ENCODE results near the gene VWA5B1. TPM values are rescaled to one million over a fixed set of nuclear protein-coding genes. Genes with fewer than 3 reads are reported as not detected.
A peak's percentile ranks its signal among the peaks of the same experiment; 100 is the strongest.
"Not testable (repeated sequence)": the region's sequence is repeated elsewhere in the genome, so short reads cannot be mapped to it uniquely, and the experiment has no call there.

The VWA5B1 gene
- total RNA-seq, 4 donors from 2014 or later: 0.16 TPM; not detected in 3

- Histone ChIP-seq H3K36me3 (no peaks in the 10 kb centered on the region), H3K27ac (no peak overlapping the region), H3K4me3 (no peak overlapping the region), H3K4me1 (no peaks in the 10 kb centered on the region), H3K27me3 (peaks cover 70% of the 10 kb centered on the region), H3K9me3 (no peaks in the 10 kb centered on the region)
- no peak for DNase-seq (ENCODE audit: low spot score in 2 of 2)
- TF ChIP-seq CTCF (IDR thresholded peaks at IDR 0.05) (no peak), POLR2AphosphoS5 (IDR thresholded peaks at IDR 0.05) (no peak), POLR2A (IDR thresholded peaks at IDR 0.05) (no peak), EP300 (IDR thresholded peaks at IDR 0.05) (no peak)
- WGBS: 80% methylated on average over 3 of the region's 3 CpGs
These were observed 5.2 kb upstream of the VWA5B1 start for GRCh38 chr1:20285510-20285909.

- WGBS: 92% methylated on average over 3 of the region's 3 CpGs
- peaks cover 73% of the 10 kb centered on the region for H3K27me3 ChIP-seq
- H3K4me3 ChIP-seq: not testable (repeated sequence)
These were observed 3.0 kb upstream of the VWA5B1 start for GRCh38 chr1:20287696-20288095.

GRCh38 chr1:20291645-20292084 lies 990 bp downstream of the VWA5B1 start:
- WGBS: 5% methylated on average over 20 of the region's 20 CpGs
- H3K4me3 ChIP-seq: peak overlapping the region; percentile 12
- no peaks in the 10 kb centered on the region for H3K36me3 ChIP-seq
- no peak overlapping the region for H3K27ac ChIP-seq
- no peak for DNase-seq (ENCODE audit: low spot score in 2 of 2)
- H3K4me1 ChIP-seq: peaks cover 8% of the 10 kb centered on the region
- H3K27me3 ChIP-seq: peaks cover 71% of the 10 kb centered on the region
- H3K9me3 ChIP-seq: no peaks in the 10 kb centered on the region
- TF ChIP-seq POLR2A (IDR thresholded peaks at IDR 0.05) (no peak), CTCF (IDR thresholded peaks at IDR 0.05) (no peak), POLR2AphosphoS5 (IDR thresholded peaks at IDR 0.05) (no peak), EP300 (IDR thresholded peaks at IDR 0.05) (no peak)

More at GRCh38 chr1:20287696-20288095, 3.0 kb upstream of the VWA5B1 start:
- not testable (repeated sequence) for H3K27ac ChIP-seq; H3K36me3 ChIP-seq; DNase-seq (ENCODE audit: low spot score in 2 of 2); H3K9me3 ChIP-seq; H3K4me1 ChIP-seq

- TF ChIP-seq POLR2A (IDR thresholded peaks at IDR 0.05) (no peak), POLR2AphosphoS5 (IDR thresholded peaks at IDR 0.05) (no peak)
- no peak overlapping the region for H3K27ac ChIP-seq
- no peak overlapping the region for H3K4me3 ChIP-seq
- no peaks in the 10 kb centered on the region for H3K4me1 ChIP-seq
- DNase-seq (ENCODE audit: low spot score in 2 of 2): no peak
- no peaks in the 10 kb centered on the region for H3K36me3 ChIP-seq
- 72% methylated on average over 3 of the region's 3 CpGs for WGBS
- H3K9me3 ChIP-seq: no peaks in the 10 kb centered on the region
- peaks cover 24% of the 10 kb centered on the region for H3K27me3 ChIP-seq
These were observed 8.0 kb downstream of the VWA5B1 start for GRCh38 chr1:20298626-20299025.

GRCh38 chr1:20301463-20302107 lies 10.9 kb downstream of the VWA5B1 start:
- H3K36me3 ChIP-seq: no peaks in the 10 kb centered on the region
- no peak for DNase-seq (ENCODE audit: low spot score in 2 of 2)
- H3K9me3 ChIP-seq: no peaks in the 10 kb centered on the region
- 74% methylated on average over 8 of the region's 13 CpGs for WGBS
- TF ChIP-seq CTCF (IDR thresholded peaks at IDR 0.05) (no peak), POLR2A (IDR thresholded peaks at IDR 0.05) (no peak), EP300 (IDR thresholded peaks at IDR 0.05) (no peak), POLR2AphosphoS5 (IDR thresholded peaks at IDR 0.05) (no peak)
- H3K4me1 ChIP-seq: no peaks in the 10 kb centered on the region
- no peak overlapping the region for H3K4me3 ChIP-seq
- peaks cover 11% of the 10 kb centered on the region for H3K27me3 ChIP-seq
- no peak overlapping the region for H3K27ac ChIP-seq

GRCh38 chr1:20302108-20302471 lies 11.4 kb downstream of the VWA5B1 start:
- Histone ChIP-seq H3K27me3 (peaks cover 14% of the 10 kb centered on the region), H3K9me3 (no peaks in the 10 kb centered on the region), H3K27ac (no peak overlapping the region), H3K4me3 (no peak overlapping the region), H3K4me1 (no peaks in the 10 kb centered on the region), H3K36me3 (no peaks in the 10 kb centered on the region)
- no peak for DNase-seq (ENCODE audit: low spot score in 2 of 2)
- WGBS: 74% methylated on average over 2 of the region's 2 CpGs
- TF ChIP-seq EP300 (IDR thresholded peaks at IDR 0.05) (no peak), CTCF (IDR thresholded peaks at IDR 0.05) (no peak), POLR2AphosphoS5 (IDR thresholded peaks at IDR 0.05) (no peak), POLR2A (IDR thresholded peaks at IDR 0.05) (no peak)
